ENCODE results near the gene PARP1.

- TF ChIP-seq CTCF (IDR thresholded peaks at IDR 0.05) (no peak), POLR2AphosphoS5 (IDR thresholded peaks at IDR 0.05; ENCODE audit: low read depth, low read length) (no peak), REST (IDR thresholded peaks at IDR 0.05; ENCODE audit: insufficient read depth in 1 of 2, low read depth in 2 of 2, low read length in 1 of 2) (no peak), TCF7L2 (IDR thresholded peaks at IDR 0.05; ENCODE audit: low read depth, low read length) (no peak), SIN3A (IDR thresholded peaks at IDR 0.05; ENCODE audit: borderline replicate concordance, insufficient read depth, low read depth, low read length) (no peak)
These were observed 12.4 kb upstream of the PARP1 start for GRCh38 chr1:226420328-226420727.
